HG03108 (cell line): ENCODE results near the gene NEDD4L.

ENCODE experiments used
- ATAC-seq: cut with Tn5 transposase; IDR thresholded peaks from one replicate; pipeline ENCODE4 v1.9.1; 2021; ENCODE audit warnings: moderate library complexity; ENCODE audit not compliant: unreplicated experiment

Gene NEDD4L

GRCh38 chr18:58285449-58286130 lies 241.6 kb downstream of the NEDD4L start:
- no peak for ATAC-seq

- ATAC-seq = no peak
Observed at GRCh38 chr18:58286632-58287352, 242.8 kb downstream of the NEDD4L start.

- no peak for ATAC-seq
Observed at GRCh38 chr18:58287353-58288274, 243.6 kb downstream of the NEDD4L start.

GRCh38 chr18:58288921-58289797 lies 245.1 kb downstream of the NEDD4L start:
- peak; percentile 80 for ATAC-seq

GRCh38 chr18:58290116-58290695 lies 246.2 kb downstream of the NEDD4L start:
- no peak for ATAC-seq

- no peak for ATAC-seq
Observed at GRCh38 chr18:58291131-58291530, 247.1 kb downstream of the NEDD4L start.

- ATAC-seq = no peak
Observed at GRCh38 chr18:58292638-58293037, 248.6 kb downstream of the NEDD4L start.

GRCh38 chr18:58297198-58297597 lies 253.2 kb downstream of the NEDD4L start:
- no peak for ATAC-seq

GRCh38 chr18:58298251-58299134 lies 254.5 kb downstream of the NEDD4L start:
- ATAC-seq = no peak

- no peak for ATAC-seq
Observed at GRCh38 chr18:58299135-58299473, 255.1 kb downstream of the NEDD4L start.

- no peak for ATAC-seq
Observed at GRCh38 chr18:58299936-58300335, 255.9 kb downstream of the NEDD4L start.

- ATAC-seq = no peak
Observed at GRCh38 chr18:58300867-58301266, 256.8 kb downstream of the NEDD4L start.

- ATAC-seq = no peak
Observed at GRCh38 chr18:58302811-58303210, 258.8 kb downstream of the NEDD4L start.

- ATAC-seq = peak; percentile 86
Observed at GRCh38 chr18:58303363-58303762, 259.3 kb downstream of the NEDD4L start.

- no peak for ATAC-seq
Observed at GRCh38 chr18:58305792-58306191, 261.8 kb downstream of the NEDD4L start.

- ATAC-seq = no peak
Observed at GRCh38 chr18:58307441-58307840, 263.4 kb downstream of the NEDD4L start.

GRCh38 chr18:58308463-58308862 lies 264.4 kb downstream of the NEDD4L start:
- no peak for ATAC-seq

GRCh38 chr18:58309099-58309498 lies 265.1 kb downstream of the NEDD4L start:
- no peak for ATAC-seq

- ATAC-seq = no peak
Observed at GRCh38 chr18:58309610-58310239, 265.7 kb downstream of the NEDD4L start.
